Stimulated activated CD4-positive, alpha-beta T cell treated with anti-CD3 and anti-CD28 coated beads, Interleukin-1b, Interleukin-23, amount 100 ng/mL, for 24 hours (primary cell): Measurements from ENCODE around the gene INCA1.
A peak's percentile ranks its signal among the peaks of the same experiment; 100 is the strongest.

Experiments used
- DNase-seq, 4 experiments: peaks; one replicate each; pipeline ENCODE4 v3.0.0-alpha.2; 2020; ENCODE audit warnings: low read depth in 4 of 4, low spot score in 1 of 4

INCA1 gene

DNA sequence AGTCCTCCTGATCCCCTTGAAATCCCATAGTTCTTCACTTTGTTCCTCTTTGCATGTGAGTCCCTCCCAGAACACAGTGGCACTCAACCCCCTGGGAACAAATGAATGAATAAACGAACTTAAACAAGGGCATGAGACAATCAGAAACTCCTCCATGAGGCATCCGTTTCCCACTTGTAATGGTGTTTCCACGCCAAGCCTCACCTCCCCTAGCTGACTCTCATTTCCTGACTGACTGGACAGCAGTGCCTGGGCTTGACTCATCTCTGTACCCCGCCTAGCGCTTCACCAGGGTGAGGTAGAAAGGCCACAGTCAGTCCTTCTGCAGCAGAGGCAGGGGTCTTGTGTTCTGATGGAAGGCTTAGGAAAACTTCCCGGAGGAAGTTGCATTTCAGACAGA lies 14.6 kb upstream of the INCA1 start:
- no peak for DNase-seq

DNA sequence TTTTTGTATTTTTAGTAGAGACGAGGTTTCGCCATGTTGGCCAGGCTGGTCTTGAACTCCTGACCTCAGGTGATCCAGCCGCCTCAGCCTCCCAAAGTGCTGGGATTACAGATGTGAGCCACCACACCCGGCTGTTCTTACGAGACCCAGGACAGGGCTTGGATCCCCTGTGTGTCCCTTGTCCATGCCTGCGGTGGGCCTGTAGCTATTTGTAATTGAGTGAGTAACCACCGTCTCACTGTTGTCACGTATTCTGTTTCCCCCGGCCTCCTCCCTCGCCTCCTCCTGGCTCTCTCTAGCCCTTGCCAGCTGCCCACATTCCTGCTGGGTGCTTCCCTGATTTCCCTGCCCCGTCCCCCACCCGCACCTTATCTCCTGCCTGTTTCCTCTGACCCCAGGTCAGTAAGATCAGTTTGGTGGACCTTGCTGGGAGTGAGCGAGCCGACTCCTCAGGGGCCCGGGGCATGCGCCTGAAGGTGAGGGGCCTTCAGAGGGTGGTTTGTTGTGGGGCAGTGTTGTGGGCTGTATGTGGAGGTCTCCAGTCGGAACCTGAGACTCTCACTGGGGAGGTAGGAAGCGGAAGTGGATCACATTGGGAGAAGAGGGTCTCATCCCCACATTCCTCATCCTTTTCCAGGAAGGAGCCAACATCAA lies 6.0 kb upstream of the INCA1 start:
- no peak for DNase-seq

DNA sequence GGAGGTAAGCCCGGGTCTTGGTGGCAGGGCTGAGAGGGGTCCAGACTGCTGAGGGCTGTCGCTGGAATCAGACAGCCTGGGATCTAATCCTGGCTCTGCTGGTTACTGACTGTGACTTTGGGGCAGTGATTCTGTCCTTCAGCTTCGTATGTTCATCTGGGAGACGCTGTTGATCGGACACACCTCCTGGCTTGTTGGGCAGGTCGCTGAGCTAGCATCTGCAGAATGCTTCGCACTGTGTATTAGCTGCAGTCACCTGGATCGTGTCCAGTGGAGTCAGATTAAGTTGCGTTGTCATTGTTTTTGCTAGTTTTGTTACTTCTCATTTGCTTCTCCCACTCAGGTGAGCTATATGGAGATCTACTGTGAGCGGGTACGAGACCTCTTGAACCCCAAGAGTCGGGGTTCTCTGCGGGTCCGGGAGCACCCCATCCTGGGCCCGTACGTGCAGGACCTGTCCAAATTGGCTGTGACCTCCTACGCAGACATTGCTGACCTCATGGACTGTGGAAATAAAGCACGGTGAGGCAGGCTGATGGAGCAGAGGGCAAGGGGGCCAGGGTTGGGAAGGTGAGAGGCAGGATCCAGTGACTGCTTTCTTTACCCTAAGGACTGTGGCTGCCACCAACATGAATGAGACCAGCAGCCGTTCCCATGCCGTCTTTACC lies 4.9 kb upstream of the INCA1 start:
- DNase-seq: no peak

DNA sequence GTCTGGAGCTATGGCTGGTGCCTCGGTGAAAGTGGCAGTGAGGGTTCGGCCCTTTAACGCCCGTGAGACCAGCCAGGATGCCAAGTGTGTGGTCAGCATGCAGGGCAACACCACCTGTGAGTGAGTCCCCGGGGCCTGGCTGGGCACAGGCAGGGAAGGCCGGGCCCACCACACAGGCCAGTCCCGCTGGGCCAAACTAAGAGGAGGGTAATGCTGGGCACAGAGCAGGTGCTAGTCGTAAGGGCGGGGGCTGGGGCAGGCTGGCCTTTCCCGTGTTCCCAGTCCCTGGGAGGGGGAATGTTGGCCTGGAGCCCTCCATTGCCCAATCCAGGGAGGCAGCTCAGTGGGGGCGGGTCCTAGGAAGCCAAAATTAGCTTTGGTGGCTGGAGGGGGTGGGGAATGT lies 2.9 kb upstream of the INCA1 start:
- DNase-seq: no peak

DNA sequence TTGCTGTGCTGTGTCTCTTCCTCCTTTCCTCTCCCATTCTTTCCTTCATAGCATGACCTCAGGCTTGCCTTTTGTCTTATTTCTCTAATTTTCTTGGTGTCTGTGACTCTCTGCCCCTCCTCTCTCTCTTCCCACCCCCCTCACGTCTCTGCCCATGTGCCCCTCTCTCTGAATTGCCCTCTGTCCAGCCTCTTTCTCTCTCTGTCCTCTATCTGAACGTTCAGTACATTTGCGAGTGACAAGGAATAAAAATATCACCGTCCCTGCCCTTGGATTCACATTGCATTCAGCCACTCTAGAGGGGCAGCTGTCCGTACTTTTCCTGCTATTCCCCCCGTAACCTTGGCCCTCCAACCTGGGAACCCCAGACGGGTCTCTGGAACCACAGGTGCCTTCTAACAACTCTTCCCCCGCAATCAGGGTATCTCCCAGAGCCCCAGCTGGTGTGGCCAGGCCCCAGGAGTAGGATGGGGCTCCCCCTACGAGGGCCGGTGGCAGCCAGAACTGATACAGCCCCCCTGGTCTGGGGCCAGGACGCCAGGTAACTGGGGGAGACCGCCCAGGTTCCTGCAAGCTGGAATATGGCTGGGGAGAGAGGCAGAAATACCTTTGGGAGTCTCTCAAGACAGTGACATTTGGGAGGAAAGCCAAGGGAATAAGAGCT lies 2.2 kb upstream of the INCA1 start:
- no peak for DNase-seq

DNA sequence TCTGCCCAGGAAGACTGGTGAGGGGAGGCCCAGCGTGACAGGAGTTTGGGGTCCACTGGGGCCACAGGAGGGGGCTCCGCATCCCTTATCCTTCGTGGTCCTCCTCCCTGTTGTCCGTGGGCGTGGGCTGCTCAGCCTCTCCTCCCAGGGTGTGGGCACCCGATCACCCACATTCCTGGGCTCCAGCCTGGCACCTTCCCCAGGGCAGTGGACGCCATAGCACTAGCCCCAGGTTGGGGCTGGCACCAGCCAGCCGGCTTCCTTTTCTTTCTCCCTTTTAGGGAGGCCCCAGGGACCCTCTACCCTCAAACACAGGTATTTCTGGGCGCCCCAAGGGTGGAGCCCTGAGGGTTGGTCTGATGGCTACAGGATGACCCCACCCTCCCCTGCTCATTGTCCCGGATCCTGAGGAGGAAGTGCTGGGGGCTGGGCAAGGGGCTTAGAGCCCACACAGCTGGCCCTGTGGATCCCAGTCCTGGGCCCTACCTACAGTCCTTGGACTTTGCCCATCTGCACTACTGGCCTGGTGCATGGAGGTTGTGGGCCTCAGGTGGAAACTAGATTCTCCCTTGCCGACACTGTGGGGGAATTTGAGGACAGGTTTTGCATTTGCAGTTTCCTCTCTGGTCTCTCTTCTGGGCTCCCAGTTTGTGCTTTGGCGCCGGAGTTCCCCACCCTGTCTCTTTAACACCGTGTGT lies 1.6 kb upstream of the INCA1 start:
- no peak for DNase-seq

DNA sequence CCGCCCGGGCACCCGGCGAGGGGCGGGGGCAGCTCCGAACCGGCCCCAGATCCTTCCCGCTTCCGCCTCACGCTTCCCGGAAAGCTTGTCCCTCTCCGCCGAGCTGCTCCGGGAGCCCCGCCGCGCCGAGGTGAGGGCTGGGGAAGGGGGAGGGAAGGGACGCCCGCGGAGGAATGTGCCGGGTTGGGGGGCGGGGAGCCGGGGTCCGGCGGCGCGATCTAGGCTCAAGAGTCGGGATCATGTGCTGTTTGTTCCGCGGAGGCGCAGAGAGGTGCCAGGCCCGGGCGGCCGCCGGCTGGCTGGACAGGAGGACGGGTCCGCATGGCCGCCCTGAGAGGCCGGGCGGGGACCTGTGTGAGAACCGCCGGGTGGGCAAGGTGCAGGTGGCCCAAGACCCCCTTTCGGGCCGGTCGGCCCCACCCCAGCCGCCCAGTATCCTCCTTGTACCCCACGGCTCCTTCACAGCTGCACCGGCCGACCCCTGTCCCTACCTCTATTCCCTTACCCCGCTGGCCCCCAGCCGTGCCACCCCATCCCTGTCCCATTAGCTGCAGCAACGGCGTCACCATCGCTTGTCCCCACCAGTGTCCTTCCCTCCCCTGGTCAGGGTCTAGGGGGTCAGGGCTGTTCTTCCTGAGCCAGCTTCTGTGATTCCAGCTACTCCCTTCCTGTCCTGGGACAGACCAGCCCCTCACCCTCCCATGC lies 857 bp upstream of the INCA1 start:
- no peak for DNase-seq

DNA sequence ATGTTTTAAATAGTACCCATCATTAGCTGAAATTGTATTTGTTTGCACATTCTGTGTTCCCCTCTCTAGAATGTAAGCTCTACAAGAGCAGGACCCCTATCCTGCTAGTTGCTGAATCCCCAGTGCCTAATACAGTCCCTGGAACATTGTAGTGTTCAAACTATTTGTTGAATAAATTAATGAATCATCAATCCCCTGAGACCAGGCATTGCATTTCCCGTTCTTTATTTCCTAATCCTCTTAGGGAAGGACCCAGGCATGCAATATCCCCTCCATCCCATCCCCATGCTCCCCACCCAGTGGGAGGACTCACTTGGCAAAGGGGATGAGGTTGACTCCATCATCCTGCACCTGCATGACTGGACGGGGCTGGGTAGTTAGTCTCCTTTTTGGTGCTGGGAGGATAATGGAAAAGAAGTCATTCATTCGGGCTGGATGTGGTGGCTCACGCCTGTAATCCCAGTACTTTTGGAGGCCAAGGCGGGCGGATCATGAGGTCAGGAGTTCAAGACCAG lies 3.2 kb downstream of the INCA1 start:
- no peak for DNase-seq

DNA sequence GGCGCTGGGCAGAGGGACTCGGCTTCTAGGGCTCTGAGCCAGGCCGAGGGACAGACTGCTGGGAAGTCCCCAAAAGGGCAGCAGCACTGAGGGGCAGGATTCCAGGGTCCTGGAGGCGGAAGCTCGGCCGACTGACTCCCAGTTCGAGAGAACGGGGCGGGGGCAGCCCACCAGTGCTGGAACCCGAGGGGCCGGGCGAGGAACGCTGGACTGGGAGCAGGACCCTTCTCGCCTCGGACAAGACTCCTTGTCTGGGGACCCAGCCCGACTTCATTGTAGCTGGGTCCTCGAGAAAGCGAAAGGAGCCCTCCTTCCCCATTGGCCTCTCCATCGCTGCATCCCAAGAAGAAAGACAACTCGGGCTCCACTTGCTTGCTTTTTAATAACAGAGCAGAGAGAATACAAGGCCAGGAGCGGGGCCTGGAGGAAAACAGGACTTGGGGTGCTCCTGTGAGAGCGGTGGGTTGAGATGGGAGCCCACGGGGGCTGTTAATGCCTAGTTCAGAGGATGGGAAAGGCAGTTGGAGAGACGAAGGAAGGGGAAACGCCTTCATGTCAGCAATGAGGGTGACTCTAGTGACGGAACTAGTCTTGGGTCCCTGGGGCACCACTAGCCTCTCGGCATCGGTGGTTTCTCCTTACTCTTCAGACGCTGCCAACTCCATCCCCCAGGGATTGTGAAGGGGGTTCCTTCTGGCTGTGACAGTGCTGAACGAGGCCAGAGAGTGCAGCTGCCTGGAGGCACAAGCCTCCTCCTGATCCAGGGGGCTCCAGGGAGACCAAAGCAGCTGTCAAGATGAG lies 9.4 kb downstream of the INCA1 start:
- DNase-seq: no peak

DNA sequence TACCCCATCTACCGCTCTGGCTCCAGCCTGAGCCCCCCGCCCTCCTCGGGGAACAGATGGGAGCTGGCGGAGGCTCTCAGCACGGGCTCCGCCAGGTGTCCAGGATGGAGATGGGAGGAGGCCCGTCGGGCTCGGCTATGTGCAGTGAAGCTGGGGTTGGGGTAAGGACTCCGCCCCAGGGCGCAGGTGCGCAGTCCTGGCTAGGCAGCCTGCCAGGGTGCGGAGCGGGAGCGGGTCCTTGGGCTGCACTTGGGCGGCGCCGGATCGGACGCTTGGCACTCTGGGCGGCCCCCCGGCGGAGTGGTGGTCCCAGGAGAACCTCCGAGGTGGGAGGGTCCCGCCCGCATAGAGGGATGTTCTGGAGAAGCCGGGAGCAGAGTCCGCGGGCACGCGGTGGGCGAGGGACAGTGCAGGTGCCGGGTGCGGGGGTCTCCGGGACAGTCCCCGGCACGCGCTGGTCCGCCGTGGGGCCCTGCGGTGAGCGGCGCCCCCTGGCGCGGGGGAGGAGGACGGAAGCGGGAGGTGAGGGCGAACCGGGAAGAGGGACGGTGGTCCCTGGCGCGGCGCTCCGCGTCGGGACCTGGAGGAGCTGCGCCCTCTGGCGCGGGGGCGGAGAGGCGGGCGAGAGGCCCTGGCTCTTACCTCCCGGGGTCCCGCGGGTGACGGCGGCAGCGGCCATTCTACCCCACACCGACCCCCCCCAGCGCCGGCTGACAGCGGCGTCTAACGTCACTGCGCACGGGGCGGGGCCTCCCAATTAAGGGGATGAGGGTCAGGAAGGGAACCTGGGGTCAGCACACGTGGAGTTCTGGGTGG lies 10.2 kb downstream of the INCA1 start, which contains the start of gene CAMTA2:
CAMTA2 (minus strand) TSS at position 725 of the 816 bp plus-strand sequence. CDS start 1,453 bp downstream, outside the sequence.
- DNase-seq: peak; percentile 80 to 88 (median 86)

DNA sequence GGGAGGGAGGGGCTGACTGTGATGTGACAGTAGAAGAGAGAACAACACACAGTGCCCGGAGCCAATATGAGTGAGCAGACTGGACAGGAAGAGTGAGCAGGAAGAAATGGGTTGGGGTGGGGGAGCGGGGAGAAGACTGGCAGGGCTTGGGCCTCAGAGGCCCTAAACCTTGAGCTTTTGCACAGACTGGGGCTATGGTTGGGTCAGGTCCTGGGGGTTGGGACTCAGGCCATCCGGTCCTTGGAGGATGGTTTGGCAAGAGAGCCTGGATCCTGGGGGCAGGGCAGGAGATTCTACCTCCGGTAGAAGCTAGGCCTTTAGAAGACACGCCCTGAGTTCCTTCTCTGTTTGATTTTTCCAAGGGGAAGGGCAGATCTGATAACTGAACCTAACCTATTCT lies 10.9 kb downstream of the INCA1 start:
- no peak for DNase-seq

DNA sequence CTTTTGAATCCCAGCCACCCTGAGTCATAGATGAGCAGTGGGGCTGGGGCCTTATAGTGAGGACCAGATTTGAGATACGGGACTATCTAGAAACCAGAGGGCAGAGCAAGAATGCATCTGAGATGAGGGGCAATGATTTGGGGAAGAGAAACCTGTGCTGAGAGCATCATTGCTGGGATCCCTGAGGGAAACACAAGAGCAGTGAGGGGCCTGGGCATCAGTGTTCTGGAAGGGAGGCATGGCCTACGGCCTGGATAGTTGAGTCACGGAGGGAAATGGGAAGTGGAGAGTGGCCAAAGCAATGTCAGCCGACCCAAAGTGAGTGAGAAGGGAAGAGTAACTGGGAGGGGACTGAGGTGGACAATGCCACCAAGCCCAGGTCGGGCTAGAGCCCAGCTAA lies 15.0 kb downstream of the INCA1 start:
- no peak for DNase-seq

DNA sequence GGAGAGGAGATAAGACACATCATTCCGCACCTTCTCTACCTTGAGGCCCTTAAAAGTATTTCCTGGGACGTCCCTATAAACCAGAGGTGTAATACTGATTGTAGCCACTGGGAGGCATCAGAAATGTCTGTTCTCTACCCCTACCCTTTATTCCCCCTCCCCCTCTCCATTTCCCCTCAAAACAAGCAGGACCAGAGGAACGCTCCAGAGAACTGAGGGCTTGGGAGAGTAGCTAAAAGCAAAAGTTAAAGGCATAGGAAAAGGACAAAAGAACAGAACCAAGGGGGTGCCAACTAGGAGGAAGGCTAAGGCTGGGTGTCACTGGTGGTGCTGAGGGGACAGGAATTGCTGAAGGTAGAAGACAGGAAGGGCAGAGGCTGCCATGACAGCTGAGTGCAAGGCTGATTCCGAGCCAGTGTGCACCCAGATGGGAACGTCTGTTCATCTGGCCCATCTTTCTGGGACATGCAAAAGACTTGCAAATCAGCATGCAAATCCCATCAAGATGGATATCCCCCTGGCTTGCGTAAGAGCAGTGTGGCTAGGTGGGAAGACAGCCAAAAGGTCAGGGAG lies 16.6 kb downstream of the INCA1 start:
- DNase-seq: peak in 1 of 4 experiments; percentile 36

DNA sequence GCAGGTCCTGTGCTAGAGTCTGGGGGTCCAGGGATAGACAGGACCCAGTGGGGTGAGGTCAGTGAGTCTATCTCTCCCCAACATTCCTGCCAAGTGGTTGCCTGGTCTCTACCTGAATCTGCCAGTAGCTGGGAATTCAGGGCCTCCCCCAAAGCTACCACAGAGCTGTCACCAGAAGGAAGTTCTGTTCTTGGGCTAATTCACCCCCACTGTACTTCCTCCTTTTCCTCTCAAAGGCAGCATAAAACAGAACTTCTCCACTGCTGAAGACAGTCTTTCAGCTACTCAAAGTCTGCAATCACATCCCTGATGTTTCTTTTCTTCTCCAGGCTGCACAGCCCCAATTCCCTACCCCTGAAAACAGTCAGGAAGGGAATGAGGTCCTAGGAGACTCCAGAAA lies 18.6 kb downstream of the INCA1 start:
- DNase-seq: no peak

DNA sequence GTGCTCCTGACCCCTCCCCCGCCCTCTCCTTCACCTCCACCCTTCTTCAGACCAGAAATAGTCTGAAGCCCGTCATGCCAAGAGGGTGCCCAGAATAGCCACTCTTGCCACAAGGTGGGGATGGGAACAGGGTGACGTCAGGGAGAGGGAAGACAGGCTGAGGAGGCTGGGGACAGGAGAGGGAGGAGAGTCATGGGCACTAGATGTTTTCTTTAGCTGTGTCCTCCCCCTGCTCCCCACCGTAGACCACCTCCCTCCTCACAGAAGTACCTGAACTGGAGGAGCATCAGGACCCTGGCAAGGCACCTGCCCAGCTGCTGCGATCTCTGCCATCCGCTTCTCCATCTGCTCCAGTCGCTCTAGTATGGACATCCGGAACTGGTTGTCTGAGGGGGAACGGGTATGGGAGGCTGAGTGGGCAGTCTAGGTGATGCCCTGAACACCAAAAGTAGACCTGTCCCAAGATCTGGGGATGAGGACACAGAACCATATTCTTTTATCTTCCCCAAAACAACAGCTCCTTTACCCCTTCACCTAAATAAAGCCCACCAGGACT lies 23.1 kb downstream of the INCA1 start:
- DNase-seq: no peak

DNA sequence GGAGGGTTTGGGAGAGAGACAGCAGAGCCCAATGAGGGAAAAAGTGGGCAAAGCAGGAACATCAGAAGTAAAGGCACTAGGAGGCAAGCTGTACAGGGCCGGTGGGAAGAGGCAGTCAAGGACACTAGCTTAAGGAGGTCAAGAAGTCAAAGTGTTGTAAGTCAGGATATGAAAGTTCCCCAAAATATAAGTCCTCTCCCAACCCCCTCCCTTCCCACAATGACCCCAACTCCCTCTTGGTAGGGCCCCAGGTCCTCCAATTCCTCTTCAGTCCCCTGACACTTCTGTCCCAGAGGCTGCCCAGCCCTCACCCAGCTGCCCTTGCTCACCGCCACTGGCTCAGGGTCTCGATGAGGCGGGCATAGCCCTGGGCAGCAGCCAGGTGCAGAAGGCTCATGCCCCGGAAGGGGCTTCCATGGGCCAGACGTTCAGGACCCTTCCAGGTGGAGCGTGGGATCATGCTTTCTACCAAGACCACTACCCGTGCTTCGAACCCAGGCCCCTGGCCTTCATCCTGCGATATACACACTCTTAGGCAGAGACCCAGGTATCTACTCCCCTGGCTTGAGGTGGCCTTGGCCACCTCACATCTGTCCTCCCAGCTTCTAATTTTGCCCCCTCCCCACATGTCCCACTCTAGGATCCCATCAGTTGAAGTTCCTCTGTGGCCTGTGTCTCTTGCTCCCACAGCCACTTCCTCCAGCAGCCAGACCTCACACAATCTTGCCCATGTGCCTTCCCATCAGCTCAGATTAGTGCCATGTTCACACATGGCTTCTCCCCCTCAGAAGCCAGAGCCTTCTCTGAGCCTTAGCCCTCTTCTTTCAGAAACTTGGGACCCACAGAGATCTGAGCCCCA lies 23.8 kb downstream of the INCA1 start:
- DNase-seq: no peak

DNA sequence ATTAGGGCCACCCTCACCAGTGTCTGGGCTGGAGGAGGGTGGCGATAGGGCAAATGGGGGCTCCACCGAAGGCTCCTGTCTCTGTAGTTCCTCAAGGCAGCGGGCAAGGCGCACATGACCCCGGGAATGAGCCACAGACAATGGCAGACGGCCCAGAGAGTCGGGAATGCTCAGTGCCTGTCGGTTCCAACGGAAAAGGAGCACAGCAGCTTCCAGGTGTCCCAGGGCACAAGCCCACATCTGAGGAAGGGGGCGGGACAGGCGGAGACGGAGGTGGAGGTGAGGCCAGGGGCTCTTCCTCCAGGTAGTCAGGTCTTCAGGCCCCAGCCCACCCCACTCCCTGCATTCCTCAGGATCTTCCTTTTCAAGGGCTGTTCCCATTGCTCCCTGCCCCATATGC lies 24.6 kb downstream of the INCA1 start:
- no peak for DNase-seq

DNA sequence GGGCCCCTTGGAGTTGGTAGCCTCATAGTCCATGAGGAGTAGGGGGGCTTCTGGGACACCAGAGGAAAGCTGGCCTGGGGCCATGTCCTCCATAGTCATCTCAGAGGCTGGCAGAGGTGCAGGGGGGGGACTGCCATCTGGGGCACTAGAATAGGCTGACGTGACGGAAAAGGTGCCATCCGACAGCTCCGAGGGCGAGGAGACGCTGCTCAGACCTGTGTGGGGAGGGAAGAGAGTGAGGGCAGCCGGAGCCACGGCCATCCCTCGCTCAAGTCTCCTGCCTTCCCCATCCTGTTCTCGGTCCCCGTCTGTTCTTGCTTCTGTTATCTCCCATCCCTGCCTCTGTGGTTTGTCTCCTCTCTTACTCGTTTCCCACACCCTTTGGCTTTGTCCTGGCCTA lies 25.0 kb downstream of the INCA1 start:
- no peak for DNase-seq
